GM18868 (cell line): ENCODE results near the gene PIK3CA.
"Not testable (repeated sequence)": the region's sequence is repeated elsewhere in the genome, so short reads cannot be mapped to it uniquely, and the experiment has no call there.

Source experiments
- ATAC-seq: cut with Tn5 transposase; IDR thresholded peaks from one replicate; pipeline ENCODE4 v1.9.1; 2021; ENCODE audit warnings: mild to moderate bottlenecking, moderate library complexity; ENCODE audit not compliant: unreplicated experiment

Gene PIK3CA

GRCh38 chr3:179260949-179261765 is 113.0 kb downstream of the PIK3CA start:
- ATAC-seq, result peak; percentile 80

- ATAC-seq, result no peak
Observed at GRCh38 chr3:179263134-179263533, 115.0 kb downstream of the PIK3CA start.

- no peak for ATAC-seq
Observed at GRCh38 chr3:179264449-179264848, 116.3 kb downstream of the PIK3CA start.

GRCh38 chr3:179265092-179265491 is 116.9 kb downstream of the PIK3CA start:
- ATAC-seq, result no peak

- peak; percentile 72 for ATAC-seq
Observed at GRCh38 chr3:179265875-179266274, 117.7 kb downstream of the PIK3CA start.

- no peak for ATAC-seq
Observed at GRCh38 chr3:179266701-179267211, 118.6 kb downstream of the PIK3CA start.

GRCh38 chr3:179268400-179269051 is 120.4 kb downstream of the PIK3CA start:
- ATAC-seq, result no peak

- ATAC-seq, result no peak
Observed at GRCh38 chr3:179269152-179269707, 121.1 kb downstream of the PIK3CA start.

GRCh38 chr3:179272385-179272784 is 124.2 kb downstream of the PIK3CA start:
- ATAC-seq, result no peak

- not testable (repeated sequence) for ATAC-seq
Observed at GRCh38 chr3:179274434-179274833, 126.3 kb downstream of the PIK3CA start.

GRCh38 chr3:179276001-179276400 is 127.8 kb downstream of the PIK3CA start:
- ATAC-seq, result no peak

GRCh38 chr3:179276743-179277142 is 128.6 kb downstream of the PIK3CA start:
- no peak for ATAC-seq

- ATAC-seq, result no peak
Observed at GRCh38 chr3:179278151-179278550, 130.0 kb downstream of the PIK3CA start.

GRCh38 chr3:179278932-179279693 is 131.0 kb downstream of the PIK3CA start:
- no peak for ATAC-seq

GRCh38 chr3:179279837-179280236 is 131.7 kb downstream of the PIK3CA start:
- ATAC-seq, result no peak

- no peak for ATAC-seq
Observed at GRCh38 chr3:179281825-179282224, 133.7 kb downstream of the PIK3CA start.

GRCh38 chr3:179286331-179286730 is 138.2 kb downstream of the PIK3CA start:
- ATAC-seq, result no peak

GRCh38 chr3:179288845-179289244 is 140.7 kb downstream of the PIK3CA start:
- no peak for ATAC-seq

- no peak for ATAC-seq
Observed at GRCh38 chr3:179289295-179289694, 141.1 kb downstream of the PIK3CA start.
